Middle frontal gyrus (tissue), 1 donor: ENCODE data around the gene PRIM1.
"Not testable (repeated sequence)": the region's sequence is repeated elsewhere in the genome, so short reads cannot be mapped to it uniquely, and the experiment has no call there.

Experiments
- DNase-seq: peaks from one replicate; pipeline ENCODE4 v3.0.0-alpha.2; 2015; ENCODE audit warnings: low spot score; ENCODE audit errors: extremely low spot score

PRIM1 gene

DNA sequence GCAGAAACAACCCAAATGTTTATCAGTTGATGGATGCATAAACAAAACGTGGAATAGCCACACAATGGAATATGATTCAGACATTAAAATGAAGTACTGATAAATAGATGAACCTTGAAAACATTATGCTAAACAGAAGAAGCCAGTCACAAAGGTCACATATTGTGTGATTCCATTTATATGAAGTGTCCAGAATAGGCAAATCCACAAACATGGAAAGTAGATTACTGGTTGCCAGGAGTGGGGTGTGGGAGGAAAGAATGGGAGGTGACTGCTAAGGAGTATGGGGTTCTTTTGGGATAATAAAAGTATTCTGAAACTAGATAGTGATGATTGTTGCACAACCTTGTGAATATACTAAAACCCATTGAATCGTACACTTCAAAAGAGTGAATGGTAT lies 9.7 kb upstream of the PRIM1 start:
- no peak for DNase-seq

GRCh38 chr12:56760460-56760859 lies 8.3 kb upstream of the PRIM1 start:
- DNase-seq, result no peak

DNA sequence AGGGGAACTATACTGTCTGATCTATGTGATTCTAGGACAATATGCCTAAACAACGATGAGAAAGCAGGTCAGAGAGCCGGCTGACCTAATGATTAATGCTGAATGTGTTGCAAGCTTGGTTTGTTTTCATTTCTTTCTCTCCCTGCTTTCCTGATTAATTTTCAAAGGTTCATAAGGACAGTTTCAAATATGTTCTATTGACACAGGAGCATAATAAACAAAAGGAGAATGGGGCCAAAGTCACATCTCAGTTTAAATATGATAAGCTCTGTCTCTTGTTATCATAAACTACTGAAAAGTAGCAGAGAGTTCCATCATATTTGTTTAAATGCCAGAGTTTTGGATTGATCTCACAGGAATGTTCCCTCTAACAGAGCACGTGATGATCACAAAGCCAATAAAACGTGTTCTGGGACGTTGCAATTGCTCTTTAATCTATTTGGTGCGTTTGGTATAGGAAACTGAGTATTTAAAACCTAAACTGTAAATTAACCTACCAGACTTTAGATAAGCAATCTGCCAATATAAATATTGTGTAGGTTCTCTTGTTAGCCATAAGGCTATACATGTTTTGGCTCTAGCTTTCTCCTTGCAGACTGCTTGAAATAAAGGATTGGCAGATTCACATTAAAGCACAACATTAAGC lies 7.3 kb upstream of the PRIM1 start:
- DNase-seq, result no peak

DNA sequence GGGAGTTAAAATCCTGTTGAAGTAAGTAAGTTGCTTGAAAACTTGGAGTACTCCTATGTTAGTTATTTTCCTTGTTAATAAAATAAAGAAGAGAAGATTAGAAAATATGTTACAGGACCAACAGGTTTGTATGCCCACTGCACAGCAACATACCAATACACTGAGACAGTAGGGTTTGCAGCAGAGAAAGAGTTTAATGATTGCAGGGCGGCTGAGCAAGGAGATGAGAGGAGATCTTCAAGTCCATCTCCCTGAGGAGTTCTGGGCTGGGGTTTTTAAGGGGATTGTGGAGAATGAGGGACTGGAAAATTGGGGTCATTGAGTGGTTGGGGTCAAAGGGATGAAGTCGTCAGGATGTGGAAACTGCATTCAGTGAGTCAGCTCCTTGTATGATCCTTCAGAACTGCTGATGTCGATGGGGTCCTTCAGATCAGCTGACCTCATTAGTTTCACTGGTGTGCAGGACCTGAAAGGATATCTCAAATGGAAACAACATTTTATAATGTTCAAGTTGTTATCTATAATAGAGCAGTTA lies 6.7 kb upstream of the PRIM1 start:
- no peak for DNase-seq

DNA sequence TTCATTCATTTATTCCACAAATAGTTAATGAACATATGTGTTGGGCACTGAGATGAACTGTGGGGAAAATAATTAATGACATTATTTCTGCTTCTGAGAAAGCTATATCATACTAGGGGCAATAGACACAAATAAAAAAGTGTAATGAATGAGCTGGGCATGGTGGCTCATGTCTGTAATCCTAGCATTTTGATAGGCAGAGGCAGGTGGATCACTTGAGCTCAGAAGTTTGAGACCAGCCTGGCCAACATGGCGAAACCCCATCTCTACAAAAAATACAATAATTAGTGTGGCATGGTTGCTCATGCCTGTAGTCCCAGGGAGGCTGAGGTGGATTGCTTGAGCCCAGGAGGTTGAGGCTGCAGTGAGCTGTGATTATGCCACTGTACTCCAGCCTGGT lies 5.8 kb upstream of the PRIM1 start:
- not testable (repeated sequence) for DNase-seq

DNA sequence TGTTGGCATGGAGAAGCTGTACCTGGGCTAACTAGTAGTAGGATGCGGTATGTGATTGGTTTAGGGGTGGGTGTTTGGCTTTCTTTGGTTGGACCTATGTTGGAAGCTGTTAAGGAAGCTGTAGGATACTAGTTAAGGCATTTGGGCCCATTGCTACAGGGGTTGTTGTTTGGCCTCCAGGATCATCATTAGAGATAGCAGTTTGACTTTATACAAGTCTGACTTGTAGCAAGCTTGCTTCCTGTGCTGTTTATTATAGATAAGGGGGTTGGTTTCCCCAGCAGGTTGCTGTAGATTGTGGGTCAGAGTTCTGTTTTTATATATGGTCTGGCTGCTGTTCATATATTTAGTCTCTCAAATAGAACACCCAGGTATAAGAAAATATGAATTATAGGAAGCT lies 1.4 kb upstream of the PRIM1 start:
- DNase-seq, result no peak

- not testable (repeated sequence) for DNase-seq
Observed at GRCh38 chr12:56750596-56750995, 1.5 kb downstream of the PRIM1 start.

DNA sequence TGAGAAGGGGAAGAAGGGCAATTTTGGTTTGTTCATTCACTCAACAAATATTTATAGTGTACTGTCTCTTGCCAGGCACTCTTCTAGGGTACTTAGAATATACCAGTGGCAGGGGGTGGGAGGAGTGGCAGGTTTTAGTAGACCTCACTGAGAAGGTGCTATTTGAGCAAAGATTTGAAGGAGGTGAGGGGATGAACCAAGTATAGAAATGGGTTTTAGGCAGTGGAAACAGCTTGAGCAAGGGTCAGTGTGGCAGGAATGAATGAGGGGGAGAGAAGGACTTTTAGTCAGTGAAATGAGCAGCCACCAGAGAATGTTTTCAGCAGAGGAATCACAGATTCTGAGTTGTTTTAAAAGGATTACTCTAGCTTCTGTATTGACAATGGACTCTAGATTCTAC lies 2.3 kb downstream of the PRIM1 start:
- DNase-seq, result no peak

DNA sequence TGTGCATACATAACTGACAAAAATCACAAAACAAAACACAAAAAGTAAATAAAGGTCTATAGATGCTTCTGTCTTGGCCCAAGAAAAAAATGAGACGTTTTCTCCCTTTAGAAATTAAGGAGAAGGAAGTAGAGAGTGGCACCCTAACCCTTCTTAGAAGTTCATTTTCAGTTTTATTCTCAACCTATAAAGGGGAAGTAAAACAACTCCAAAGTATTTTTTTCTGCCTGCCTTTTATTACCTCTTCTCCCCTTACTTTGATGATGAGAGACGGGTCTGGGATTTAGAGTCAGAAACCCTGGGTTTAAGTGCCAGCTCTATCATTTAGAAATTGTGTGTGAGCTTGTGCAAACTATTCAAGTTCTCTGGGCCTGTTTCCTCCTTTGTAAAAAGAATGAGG lies 2.8 kb downstream of the PRIM1 start:
- no peak for DNase-seq

DNA sequence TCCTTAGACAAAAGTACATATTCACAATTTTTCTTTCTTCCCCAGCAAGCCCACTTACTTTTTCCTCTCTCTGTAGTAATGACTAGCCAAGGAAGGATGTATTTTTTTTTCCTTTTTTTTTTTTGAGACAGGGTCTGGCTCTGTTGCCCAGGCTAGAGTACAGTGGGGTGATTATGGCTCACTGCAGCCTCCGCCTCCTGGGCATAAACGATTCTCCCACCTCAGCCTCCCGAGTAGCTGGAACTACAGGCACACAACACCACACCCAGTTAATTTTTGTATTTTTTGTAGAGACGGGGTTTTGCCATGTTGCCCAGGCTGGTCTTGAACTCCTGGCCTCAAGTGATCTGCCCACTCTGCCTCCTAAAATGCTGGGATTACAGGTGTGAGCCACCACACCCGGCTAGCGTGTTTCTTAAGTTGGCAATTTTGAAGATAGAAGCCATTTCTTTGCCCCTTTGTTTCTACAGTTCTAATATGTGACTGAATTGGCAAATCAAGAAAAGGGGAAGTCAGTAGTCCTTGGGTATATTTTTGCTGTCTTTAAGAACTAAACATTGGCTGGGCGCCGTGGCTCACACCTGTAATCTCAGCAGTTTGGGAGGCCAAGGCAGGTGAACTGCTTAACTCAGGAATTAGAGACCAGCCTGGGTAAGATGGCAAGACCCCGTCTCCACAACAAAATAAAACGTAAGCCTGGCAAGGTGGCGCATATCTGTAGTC lies 23.8 kb downstream of the PRIM1 start:
- no peak for DNase-seq

- DNase-seq, result not testable (repeated sequence)
Observed at GRCh38 chr12:56726196-56726675, 25.9 kb downstream of the PRIM1 start.

DNA sequence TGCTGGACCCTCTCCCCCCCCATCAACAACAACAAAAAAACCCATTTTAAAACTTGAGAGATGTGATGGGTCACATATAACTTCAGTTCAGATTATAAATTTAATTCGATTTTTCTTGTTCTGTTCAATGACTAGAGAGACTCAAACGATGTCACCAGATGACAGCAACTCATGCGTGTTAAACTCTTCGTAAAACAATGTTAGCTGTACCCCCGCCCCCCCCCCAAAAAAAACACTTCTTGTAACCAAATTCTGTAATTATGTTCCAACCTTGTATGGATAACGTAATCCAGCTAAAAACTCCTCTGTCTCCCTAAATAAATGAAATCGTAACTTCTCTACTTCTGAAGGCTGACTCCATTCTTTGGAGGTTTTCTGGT lies 26.4 kb downstream of the PRIM1 start:
- no peak for DNase-seq

DNA sequence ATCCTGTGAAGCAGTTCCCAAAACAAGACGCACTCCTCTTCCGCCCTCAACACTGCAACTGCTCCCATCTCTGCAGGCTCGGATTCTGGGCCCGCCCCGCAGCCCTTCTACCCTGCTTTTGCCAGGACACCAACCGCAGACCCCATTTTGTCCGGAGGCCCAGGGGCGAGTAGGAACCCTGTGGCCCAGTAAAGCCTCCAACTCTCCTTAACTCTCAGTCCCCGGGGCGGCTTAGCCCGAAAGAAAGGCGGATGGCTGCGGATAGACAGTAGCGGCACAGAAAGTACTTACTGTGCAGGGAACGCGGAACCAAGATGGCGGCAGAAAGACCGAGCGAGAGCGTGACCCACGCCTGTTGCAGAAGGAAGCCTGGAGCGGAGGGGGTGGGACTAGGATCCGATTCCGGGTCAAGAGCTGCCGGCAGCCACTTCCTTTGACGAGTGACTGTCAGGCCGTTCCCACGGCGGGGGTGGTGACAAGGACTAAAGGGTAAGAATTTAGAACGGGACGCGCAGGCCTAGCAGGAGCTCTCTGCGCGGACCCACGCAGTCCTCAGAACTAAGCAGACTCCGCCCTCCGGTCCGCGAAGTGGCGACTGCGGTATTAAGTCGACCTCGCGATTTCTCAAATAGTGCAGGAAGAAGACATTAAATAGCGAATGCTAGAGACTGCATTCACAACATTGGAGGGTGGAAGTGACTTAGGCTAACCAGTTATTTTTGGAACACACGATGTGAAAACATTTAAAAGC lies 27.0 kb downstream of the PRIM1 start, which contains the start of gene NACA:
Gene NACA, minus strand, starts transcription at position 328 of the 751 bp plus-strand sequence. CDS start 778 bp downstream, outside the sequence.
- DNase-seq, result peak; percentile 97

DNA sequence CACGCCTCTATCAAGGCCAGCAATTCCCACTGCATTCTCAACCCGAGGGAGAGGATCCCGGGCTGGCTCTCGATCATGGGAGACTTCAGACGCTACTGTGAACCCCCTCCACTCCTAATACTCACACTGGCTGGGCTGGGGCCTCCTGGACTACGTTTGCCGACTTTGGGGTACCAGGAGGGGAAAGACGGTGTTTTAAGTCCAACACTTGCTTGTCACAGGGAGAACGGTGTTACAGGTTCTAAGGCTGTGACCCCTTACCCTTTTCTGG lies 27.5 kb downstream of the PRIM1 start:
- DNase-seq, result no peak

GRCh38 chr12:56723889-56724700 lies 28.0 kb downstream of the PRIM1 start:
- no peak for DNase-seq

GRCh38 chr12:56723352-56723751 lies 28.8 kb downstream of the PRIM1 start:
- no peak for DNase-seq

- no peak for DNase-seq
Observed at GRCh38 chr12:56722832-56723231, 29.3 kb downstream of the PRIM1 start.

DNA sequence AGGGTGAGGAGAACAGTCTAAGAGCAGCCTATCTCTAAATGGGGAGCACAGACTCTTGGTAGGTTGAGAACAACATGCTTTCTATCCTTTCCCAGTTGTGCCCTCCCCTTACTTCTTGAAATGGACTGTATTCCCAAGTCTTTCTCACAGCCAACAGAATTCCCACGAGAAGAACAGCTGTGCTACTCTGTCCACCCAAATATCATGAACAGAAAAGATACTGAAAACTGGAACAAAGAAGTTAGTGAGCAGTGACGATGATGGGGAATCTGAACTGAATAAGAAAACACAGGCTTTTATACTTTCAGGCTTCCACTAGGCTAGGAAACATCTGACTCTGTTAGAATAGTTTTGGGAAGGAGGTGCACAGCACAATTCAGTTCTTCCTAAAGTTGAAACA lies 30.4 kb downstream of the PRIM1 start:
- no peak for DNase-seq

DNA sequence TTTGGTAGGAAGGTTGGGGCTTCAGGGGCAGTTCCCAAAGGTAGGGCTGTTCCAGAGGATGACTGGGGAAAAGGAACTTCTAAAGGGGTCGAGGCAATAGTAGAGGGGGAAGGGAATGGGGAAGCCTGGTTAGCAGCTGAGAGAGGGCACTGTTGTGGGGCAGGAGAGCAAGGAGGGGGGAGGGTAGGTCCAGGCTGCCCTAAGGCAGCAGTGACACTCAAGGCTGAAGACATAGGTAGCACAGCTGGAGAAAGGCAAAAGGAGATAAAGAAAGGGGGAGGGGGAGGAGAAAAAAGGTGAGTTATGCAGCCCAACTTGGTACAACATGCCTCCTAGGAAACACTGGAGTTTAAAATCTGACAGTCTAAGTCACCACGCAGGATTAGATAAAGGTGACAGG lies 30.9 kb downstream of the PRIM1 start:
- no peak for DNase-seq

DNA sequence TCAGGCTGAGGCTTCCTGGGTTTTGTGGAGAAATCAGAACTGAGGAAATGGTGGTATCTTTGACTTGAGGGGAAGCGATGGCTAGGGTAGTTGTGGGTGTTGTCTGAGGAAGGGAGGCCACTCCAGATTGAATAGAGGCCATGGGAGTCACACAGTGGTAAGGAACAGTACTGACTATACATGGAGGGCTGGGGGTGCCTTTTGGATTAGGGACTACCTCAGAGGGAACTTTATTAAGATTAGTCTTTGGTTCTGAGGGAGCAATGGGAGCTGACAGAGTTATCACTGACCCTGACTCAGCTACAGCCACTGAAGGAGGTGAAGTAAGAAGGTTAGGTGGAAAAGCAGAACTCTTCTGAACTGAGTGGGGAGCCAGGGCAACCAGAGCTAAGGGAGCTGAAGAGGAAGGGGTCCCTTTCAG lies 31.4 kb downstream of the PRIM1 start:
- no peak for DNase-seq

DNA sequence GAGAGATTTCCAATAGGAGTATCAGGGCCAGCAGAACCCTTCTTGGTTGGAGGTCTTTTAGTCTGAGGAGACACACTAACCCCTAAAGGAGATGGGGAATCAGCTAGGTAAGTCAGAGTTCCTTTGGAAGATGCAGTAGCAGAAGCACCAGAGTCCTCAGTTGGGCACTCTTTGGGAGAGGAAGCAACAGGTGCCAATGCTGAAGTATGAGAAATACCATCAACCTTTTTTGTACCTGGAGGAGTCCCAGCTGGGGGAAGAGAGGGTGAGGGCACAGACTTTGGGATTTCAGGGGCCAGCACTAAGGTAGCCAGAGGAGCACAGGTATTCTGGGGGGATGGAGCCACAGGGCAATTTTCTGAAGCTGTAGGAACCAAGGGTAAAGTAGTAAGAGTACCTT lies 33.1 kb downstream of the PRIM1 start:
- DNase-seq, result no peak
